Adrenal gland (tissue), 12 donors: ENCODE results near the gene CLEC7A. TPM values are rescaled to one million over a fixed set of nuclear protein-coding genes. Genes with fewer than 3 reads are reported as not detected.
A peak's percentile ranks its signal among the peaks of the same experiment; 100 is the strongest.

Experiments used
- DNase-seq, 7 donors: peaks; one replicate each; pipeline ENCODE4 v3.0.0-alpha.2; 2019 to 2020
- H3K27ac ChIP-seq, 5 donors: fragments of 200-600 bp; sonication (generic) in 4 of 5; 1 replicate in 3 of 5; 2 replicates in 2 of 5; pipeline versions ENCODE4 v1.5.1 to v1.8.0; 2016 to 2020; ENCODE audit warnings: mild to moderate bottlenecking in 1 of 5
- H3K27me3 ChIP-seq: fragments of 200-600 bp; 2 replicates; pipeline ENCODE4 v1.8.0; 2021
- H3K36me3 ChIP-seq, 2 donors: fragments of 200-600 bp; replicated peaks in 1 of 2; 1 replicate in 1 of 2; 2 replicates in 1 of 2; pipeline versions ENCODE4 v1.5.1 to v1.8.0; 2018 to 2022
- H3K4me1 ChIP-seq, 2 donors: fragments of 200-600 bp; replicated peaks in 1 of 2; 1 replicate in 1 of 2; 2 replicates in 1 of 2; pipeline versions ENCODE4 v1.5.1 to v1.8.0; 2018 to 2021
- H3K4me3 ChIP-seq, 4 donors: fragments of 200-600 bp; sonication (generic) in 3 of 4; one replicate each; pipeline ENCODE4 v1.5.1; 2016 to 2018
- H3K9me3 ChIP-seq, 3 donors: fragments of 200-600 bp; sonication (generic) in 1 of 3; replicated peaks in 1 of 3; 1 replicate in 2 of 3; 2 replicates in 1 of 3; pipeline versions ENCODE4 v1.5.1 to v1.8.0; 2016 to 2021
- POLR2A ChIP-seq, 2 donors: fragments of 450-650 bp; IDR thresholded peaks; one replicate each; pipeline ENCODE4 v1.6.1; 2017; ENCODE audit warnings: antibody characterized with exemption in 2 of 2, mild to moderate bottlenecking in 2 of 2, moderate library complexity in 1 of 2
- WGBS, 4 donors: extraction: QIAGEN DNeasy Blood & Tissue Kit in 2 of 4; methylation state at CpG; one replicate each; pipeline versions ENCODE4 v1.1.5 to v1.1.7; 2013 to 2017; 5-methylcytosine and 5-hydroxymethylcytosine counted together
- intact Hi-C, 2 donors: fragments of 100-400 bp; cut with DNase I; formaldehyde crosslinking; loops; one replicate each; pipeline versions ENCODE4 v1.14.1 to v1.15.0; 2022 to 2023
- polyA plus RNA-seq, 3 donors: library from polyadenylated mRNA; stranded (reverse); fragments of 200-250 nt in 2 of 3; fragments of 350-450 nt in 1 of 3; fragmentation: Illumina TruSeq in 1 of 3; extraction: RNeasy Lipid Tissue Mini Kit (QIAGEN cat#74804) in 1 of 3; gene quantifications; one replicate each; pipeline ENCODE4 v1.2.3, GENCODE V29; 2013 to 2014
- total RNA-seq, 9 donors: library from RNA; depleted of rRNA in 4 of 9; stranded (reverse); fragments of >200 nt in 4 of 9; fragments of 120-200 nt in 1 of 9; fragmentation: NEBNext Ultra II Directional in 1 of 9; extraction: Animal tissue kit (Norgen Biotek cat#: 25700) in 1 of 9; gene quantifications; one replicate each; pipeline versions ENCODE4 v1.1.0 to v1.2.4, GENCODE V29; 2013 to 2023
- TF ChIP-seq, protein P1 (sequence below), 6 experiments: fragments of 450-650 bp in 4 of 6; fragments of 200-600 bp in 2 of 6; sonication (generic) in 1 of 6; IDR thresholded peaks; 1 replicate in 5 of 6; 2 replicates in 1 of 6; pipeline versions ENCODE4 v1.5.1 to v1.8.0; 2016 to 2021; ENCODE audit warnings: antibody characterized with exemption in 6 of 6, mild to moderate bottlenecking in 2 of 6, moderate library complexity in 1 of 6
- donor health status: healthy with polysubstance abuse.
- donor health status: Bipolar disorder and iron deficiency.
- donor health status: DM: yes; HTN: yes; CAD: no.
- donor health status: DM: no; HTN: no; CAD: no.
- donor health status: DM: no; HTN: no; CAD: no.
- donor health status: DM: yes; HTN: yes; CAD: no.

CLEC7A gene
- total and polyA plus RNA-seq, 12 donors = 3.3 to 23.6 (median 7.4) TPM

DNA sequence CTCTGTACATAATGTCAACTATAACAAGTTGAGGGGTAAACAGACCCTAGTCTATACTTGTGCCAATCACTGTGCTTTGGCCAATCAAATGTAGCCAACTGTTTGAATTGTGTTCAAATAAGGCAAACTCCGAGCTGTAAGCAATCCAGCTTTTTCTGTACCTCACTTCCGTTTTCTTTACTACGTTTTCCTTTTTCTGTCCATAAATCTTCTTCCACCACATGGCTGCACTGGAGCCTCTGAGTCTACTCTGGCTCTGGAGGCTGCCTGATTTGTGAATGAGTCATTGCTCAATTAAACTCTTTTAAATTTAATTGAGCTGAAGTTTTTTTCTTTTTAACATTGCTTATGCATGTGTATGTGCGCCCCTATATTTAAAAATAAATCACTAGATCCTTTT is 60.9 kb downstream of the CLEC7A start:
- TF ChIP-seq, protein P1, sequence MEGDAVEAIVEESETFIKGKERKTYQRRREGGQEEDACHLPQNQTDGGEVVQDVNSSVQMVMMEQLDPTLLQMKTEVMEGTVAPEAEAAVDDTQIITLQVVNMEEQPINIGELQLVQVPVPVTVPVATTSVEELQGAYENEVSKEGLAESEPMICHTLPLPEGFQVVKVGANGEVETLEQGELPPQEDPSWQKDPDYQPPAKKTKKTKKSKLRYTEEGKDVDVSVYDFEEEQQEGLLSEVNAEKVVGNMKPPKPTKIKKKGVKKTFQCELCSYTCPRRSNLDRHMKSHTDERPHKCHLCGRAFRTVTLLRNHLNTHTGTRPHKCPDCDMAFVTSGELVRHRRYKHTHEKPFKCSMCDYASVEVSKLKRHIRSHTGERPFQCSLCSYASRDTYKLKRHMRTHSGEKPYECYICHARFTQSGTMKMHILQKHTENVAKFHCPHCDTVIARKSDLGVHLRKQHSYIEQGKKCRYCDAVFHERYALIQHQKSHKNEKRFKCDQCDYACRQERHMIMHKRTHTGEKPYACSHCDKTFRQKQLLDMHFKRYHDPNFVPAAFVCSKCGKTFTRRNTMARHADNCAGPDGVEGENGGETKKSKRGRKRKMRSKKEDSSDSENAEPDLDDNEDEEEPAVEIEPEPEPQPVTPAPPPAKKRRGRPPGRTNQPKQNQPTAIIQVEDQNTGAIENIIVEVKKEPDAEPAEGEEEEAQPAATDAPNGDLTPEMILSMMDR (IDR thresholded peaks at IDR 0.05) = no peak
- TF ChIP-seq POLR2A (IDR thresholded peaks at IDR 0.05) = no peak
- H3K4me1 ChIP-seq = peaks cover 0 to 4% of the 10 kb centered on the region in 2 donors
- peak overlapping the region in 3 of 5 donors; percentile 62 to 78 (median 73) for H3K27ac ChIP-seq
- no peaks in the 10 kb centered on the region for H3K36me3 ChIP-seq
- H3K27me3 ChIP-seq = no peaks in the 10 kb centered on the region
- no peaks in the 10 kb centered on the region for H3K9me3 ChIP-seq
- peak in 1 of 7 donors; percentile 10 for DNase-seq
- WGBS, 4 donors = 21 to 27% (median 25%) methylated on average over 4 of the region's 4 CpGs
- no peak overlapping the region for H3K4me3 ChIP-seq
- intact Hi-C loops = no loop called here

DNA sequence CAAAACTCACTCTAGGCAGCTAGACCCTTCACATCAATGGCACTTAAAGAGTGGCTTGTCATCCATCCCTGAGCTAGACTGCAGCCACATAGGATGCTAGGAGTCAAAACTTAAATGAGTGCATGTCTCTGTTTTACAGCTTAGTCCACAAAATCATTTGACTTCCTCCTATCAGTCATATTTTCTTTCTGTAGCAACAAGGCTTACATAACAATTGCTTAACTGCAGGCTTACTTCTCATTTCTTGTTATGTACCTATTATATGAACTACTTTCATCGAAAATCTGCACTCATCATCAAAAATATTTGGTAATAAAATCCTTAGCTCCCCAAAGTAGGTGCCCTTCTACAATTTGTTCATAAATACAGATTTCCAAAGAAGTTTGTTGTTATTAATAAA is 61.4 kb downstream of the CLEC7A start:
- Histone ChIP-seq H3K27me3 (no peaks in the 10 kb centered on the region), H3K9me3 (no peaks in the 10 kb centered on the region), H3K4me3 (no peak overlapping the region), H3K4me1 (peaks cover 0 to 4% of the 10 kb centered on the region in 2 donors), H3K36me3 (no peaks in the 10 kb centered on the region), H3K27ac (peak overlapping the region in 3 of 5 donors; percentile 62 to 78 (median 73))
- 53 to 59% (median 55%) methylated on average over 1 of the region's 1 CpG for whole genome bisulfite sequencing, 4 donors
- intact Hi-C loops = no loop called here
- DNase-seq = no peak
- TF ChIP-seq POLR2A (IDR thresholded peaks at IDR 0.05) = no peak
- TF ChIP-seq, protein P1 (IDR thresholded peaks at IDR 0.05) = no peak

DNA sequence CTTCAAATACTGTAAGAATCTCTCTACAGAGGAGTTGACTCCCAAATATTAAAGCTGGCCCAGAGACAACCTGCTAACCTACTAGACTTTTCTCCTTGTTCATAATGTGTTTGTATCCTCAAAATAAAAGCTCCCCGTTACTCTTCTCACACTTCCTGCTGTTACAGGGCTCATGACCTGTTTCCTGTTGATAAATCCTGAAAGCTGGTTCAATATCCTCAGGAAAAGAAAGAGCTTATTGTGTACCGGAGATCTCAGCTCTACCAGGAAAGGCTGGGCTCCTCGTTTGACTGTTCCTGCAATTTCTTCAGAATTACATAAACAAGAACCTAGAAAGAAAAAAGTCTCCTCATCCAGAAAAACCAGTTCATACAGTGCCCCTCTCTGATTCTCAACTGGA is 62.1 kb downstream of the CLEC7A start:
- H3K27ac ChIP-seq = peak overlapping the region in 2 of 5 donors; percentile 73 to 78
- intact Hi-C loops = no loop called here

DNA sequence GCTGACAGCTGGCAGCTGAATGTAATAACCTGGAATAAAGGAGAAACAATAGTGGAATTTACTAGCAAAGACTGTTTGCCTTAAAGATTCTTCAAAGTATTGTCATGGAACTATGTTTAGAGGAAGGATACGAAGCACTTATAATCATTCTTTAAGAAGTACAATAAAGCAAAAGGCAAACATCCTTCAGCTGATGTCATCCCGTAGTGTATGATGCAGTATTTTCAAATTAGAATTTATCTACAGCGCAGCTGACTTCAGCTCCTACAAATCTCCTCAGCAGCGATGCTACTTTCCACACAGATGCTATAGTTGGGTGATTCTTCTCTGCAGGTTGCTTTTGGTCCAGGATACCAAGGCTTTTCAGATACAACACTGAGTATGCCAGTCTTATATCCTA is 62.7 kb downstream of the CLEC7A start:
- 72 to 81% (median 76%) methylated on average over 4 of the region's 4 CpGs for WGBS, 4 donors
- Histone ChIP-seq H3K4me1 (peaks cover 0 to 4% of the 10 kb centered on the region in 2 donors), H3K36me3 (no peaks in the 10 kb centered on the region), H3K4me3 (no peak overlapping the region), H3K9me3 (no peaks in the 10 kb centered on the region), H3K27me3 (no peaks in the 10 kb centered on the region), H3K27ac (peak overlapping the region in 2 of 5 donors; percentile 51 to 73)
- intact Hi-C loops = no loop called here
- no peak for TF ChIP-seq POLR2A (IDR thresholded peaks at IDR 0.05)
- TF ChIP-seq, protein P1 (IDR thresholded peaks at IDR 0.05) = no peak
- DNase-seq = no peak

More for the DNA sequence above, 62.1 kb downstream of the CLEC7A start:
- TF ChIP-seq POLR2A (IDR thresholded peaks at IDR 0.05) = no peak
- TF ChIP-seq, protein P1 (IDR thresholded peaks at IDR 0.05) = no peak
- Histone ChIP-seq H3K9me3 (no peaks in the 10 kb centered on the region), H3K4me3 (no peak overlapping the region), H3K27me3 (no peaks in the 10 kb centered on the region), H3K36me3 (no peaks in the 10 kb centered on the region), H3K4me1 (peaks cover 0 to 4% of the 10 kb centered on the region in 2 donors)
- DNase-seq = peak in 1 of 7 donors; percentile 16
- WGBS, 4 donors = 40 to 44% (median 41%) methylated on average over 3 of the region's 3 CpGs

Other genes with a start within 250 kb of the CLEC7A start
- not detected for gene KLRF2, start 248.7 kb downstream of the CLEC7A start, total RNA-seq
- gene KLRF2, start 248.7 kb downstream of the CLEC7A start, polyA plus RNA-seq = not detected
- gene CLEC2A, start 197.8 kb downstream of the CLEC7A start, total RNA-seq = not detected
- not detected for gene CLEC2A, start 197.8 kb downstream of the CLEC7A start, polyA plus RNA-seq
- 1 to 10 TPM in 5 of 9 donors, under 1 TPM in 2, not detected in 2; 0.36 to 2.3 (median 1.4) TPM for gene CLEC12A, start 158.8 kb downstream of the CLEC7A start, total RNA-seq
- gene CLEC12A, start 158.8 kb downstream of the CLEC7A start, polyA plus RNA-seq = 1 to 10 TPM in 2 of 3 donors, under 1 TPM in 1; 0.51 to 2.0 (median 1.8) TPM
- 1 to 10 TPM in 2 of 9 donors, under 1 TPM in 3, not detected in 4; 0.22 to 2.8 (median 0.46) TPM for gene CLEC1B, start 131.1 kb downstream of the CLEC7A start, total RNA-seq
- 1 to 10 TPM in 1 of 3 donors, under 1 TPM in 1, not detected in 1; 0.34 to 1.3 TPM for gene CLEC1B, start 131.1 kb downstream of the CLEC7A start, polyA plus RNA-seq
- gene CLEC12B, start 119.6 kb downstream of the CLEC7A start, total RNA-seq = under 1 TPM in 2 of 9 donors, not detected in 7; 0.11 to 0.14 TPM
- gene CLEC12B, start 119.6 kb downstream of the CLEC7A start, polyA plus RNA-seq = under 1 TPM in 1 of 3 donors, not detected in 2; 0.07 TPM
- gene CLEC9A, start 99.5 kb downstream of the CLEC7A start, total RNA-seq = under 1 TPM in 3 of 9 donors, not detected in 6; 0.14 to 0.23 (median 0.22) TPM
- under 1 TPM in 2 of 3 donors, not detected in 1; 0.07 to 0.10 TPM for gene CLEC9A, start 99.5 kb downstream of the CLEC7A start, polyA plus RNA-seq
- gene CLEC1A, start 31.2 kb downstream of the CLEC7A start, total RNA-seq = 1 to 10 TPM; 1.4 to 4.9 (median 2.9) TPM
- 1 to 10 TPM; 3.3 to 5.6 (median 3.3) TPM for gene CLEC1A, start 31.2 kb downstream of the CLEC7A start, polyA plus RNA-seq
- 1 to 10 TPM in 2 of 9 donors, under 1 TPM in 6, not detected in 1; 0.28 to 1.8 (median 0.60) TPM for gene OLR1, start 41.9 kb upstream of the CLEC7A start, total RNA-seq
- 1 to 10 TPM in 2 of 3 donors, under 1 TPM in 1; 0.37 to 2.2 (median 1.9) TPM for gene OLR1, start 41.9 kb upstream of the CLEC7A start, polyA plus RNA-seq
- gene TMEM52B, start 48.8 kb upstream of the CLEC7A start, total RNA-seq = 1 to 10 TPM in 1 of 9 donors, under 1 TPM in 5, not detected in 3; 0.07 to 2.3 (median 0.34) TPM
- gene TMEM52B, start 48.8 kb upstream of the CLEC7A start, polyA plus RNA-seq = under 1 TPM; 0.07 to 0.56 (median 0.37) TPM
- gene GABARAPL1, start 82.7 kb upstream of the CLEC7A start, total RNA-seq = 100 to 1,000 TPM in 4 of 9 donors, 10 to 100 TPM in 5; 71.6 to 260 (median 98.4) TPM
- 100 to 1,000 TPM in 1 of 3 donors, 10 to 100 TPM in 2; 58.2 to 224 (median 58.9) TPM for gene GABARAPL1, start 82.7 kb upstream of the CLEC7A start, polyA plus RNA-seq
- gene KLRD1, start 177.7 kb upstream of the CLEC7A start, total RNA-seq = 1 to 10 TPM in 4 of 9 donors, under 1 TPM in 5; 0.12 to 3.1 (median 0.69) TPM
- 1 to 10 TPM in 1 of 3 donors, under 1 TPM in 2; 0.10 to 1.1 (median 0.16) TPM for gene KLRD1, start 177.7 kb upstream of the CLEC7A start, polyA plus RNA-seq